ENCODE measurements around the gene LIAS. TPM values are rescaled to one million over a fixed set of nuclear protein-coding genes. Genes with fewer than 3 reads are reported as not detected.
A peak's percentile ranks its signal among the peaks of the same experiment; 100 is the strongest.

The LIAS gene
- total and polyA plus RNA-seq, 2 of the 13 experiments (the other 11 are each of a cell fraction or from before 2014, with no cell fraction given), result 16.0 to 16.6 TPM

- TF ChIP-seq DMTF1 (CRISPR knock-in tag; IDR thresholded peaks at IDR 0.05) (no peak), FOXM1 (CRISPR knock-in tag; IDR thresholded peaks at IDR 0.05) (no peak; the same call in 1 of the 2 replicates), ZSCAN20 (CRISPR knock-in tag; IDR thresholded peaks at IDR 0.05; ENCODE audit: borderline replicate concordance) (peak; percentile 60; the same call in 1 of the 2 replicates), ZBTB8A (CRISPR knock-in tag; IDR thresholded peaks at IDR 0.05; ENCODE audit: borderline replicate concordance, low read depth) (no peak), ZBTB3 (CRISPR knock-in tag; IDR thresholded peaks at IDR 0.05; ENCODE audit: borderline replicate concordance, low read depth) (0 out of 2 replicates have a peak, but pooled peaks have one; percentile 74), ZNF224 (CRISPR knock-in tag; IDR thresholded peaks at IDR 0.05) (0 out of 2 replicates have a peak, but pooled peaks have one; percentile 28), ZNF430 (CRISPR knock-in tag; IDR thresholded peaks at IDR 0.05) (no peak; the same call in none of the 2 replicates), PCBP1 (IDR thresholded peaks at IDR 0.05; ENCODE audit: borderline replicate concordance, low read depth, low read length) (peak; percentile 84; the same call in 1 of the 2 replicates), ZNF484 (CRISPR knock-in tag; IDR thresholded peaks at IDR 0.05; ENCODE audit: borderline replicate concordance, low read depth) (peak; percentile 22; the same call in 1 of the 2 replicates), ZNF343 (CRISPR knock-in tag; IDR thresholded peaks at IDR 0.05) (0 out of 2 replicates have a peak, but pooled peaks have one; percentile 51), SIN3A (IDR thresholded peaks at IDR 0.05; ENCODE audit: borderline replicate concordance, low read depth, low read length) (peak; percentile 89), GFI1 (CRISPR knock-in tag; IDR thresholded peaks at IDR 0.05; ENCODE audit: borderline replicate concordance) (peak; percentile 17; the same call in 1 of the 2 replicates), HDAC1 (CRISPR knock-in tag; IDR thresholded peaks at IDR 0.05) (peak; percentile 83), MXD1 (CRISPR knock-in tag; IDR thresholded peaks at IDR 0.05) (peak; percentile 75), ZNF784 (CRISPR knock-in tag; IDR thresholded peaks at IDR 0.05; ENCODE audit: borderline replicate concordance) (peak; percentile 87), POLR2A (IDR thresholded peaks at IDR 0.05; ENCODE audit: insufficient read depth in 1 of 2, low read depth in 2 of 2, low read length in 2 of 2) (peak; percentile 97 to 99), HDAC2 (CRISPR knock-in tag; IDR thresholded peaks at IDR 0.05) (peak; percentile 84), SETDB1 (CRISPR knock-in tag; IDR thresholded peaks at IDR 0.05; ENCODE audit: borderline replicate concordance) (no peak)
- TF ChIP-seq, protein P1, sequence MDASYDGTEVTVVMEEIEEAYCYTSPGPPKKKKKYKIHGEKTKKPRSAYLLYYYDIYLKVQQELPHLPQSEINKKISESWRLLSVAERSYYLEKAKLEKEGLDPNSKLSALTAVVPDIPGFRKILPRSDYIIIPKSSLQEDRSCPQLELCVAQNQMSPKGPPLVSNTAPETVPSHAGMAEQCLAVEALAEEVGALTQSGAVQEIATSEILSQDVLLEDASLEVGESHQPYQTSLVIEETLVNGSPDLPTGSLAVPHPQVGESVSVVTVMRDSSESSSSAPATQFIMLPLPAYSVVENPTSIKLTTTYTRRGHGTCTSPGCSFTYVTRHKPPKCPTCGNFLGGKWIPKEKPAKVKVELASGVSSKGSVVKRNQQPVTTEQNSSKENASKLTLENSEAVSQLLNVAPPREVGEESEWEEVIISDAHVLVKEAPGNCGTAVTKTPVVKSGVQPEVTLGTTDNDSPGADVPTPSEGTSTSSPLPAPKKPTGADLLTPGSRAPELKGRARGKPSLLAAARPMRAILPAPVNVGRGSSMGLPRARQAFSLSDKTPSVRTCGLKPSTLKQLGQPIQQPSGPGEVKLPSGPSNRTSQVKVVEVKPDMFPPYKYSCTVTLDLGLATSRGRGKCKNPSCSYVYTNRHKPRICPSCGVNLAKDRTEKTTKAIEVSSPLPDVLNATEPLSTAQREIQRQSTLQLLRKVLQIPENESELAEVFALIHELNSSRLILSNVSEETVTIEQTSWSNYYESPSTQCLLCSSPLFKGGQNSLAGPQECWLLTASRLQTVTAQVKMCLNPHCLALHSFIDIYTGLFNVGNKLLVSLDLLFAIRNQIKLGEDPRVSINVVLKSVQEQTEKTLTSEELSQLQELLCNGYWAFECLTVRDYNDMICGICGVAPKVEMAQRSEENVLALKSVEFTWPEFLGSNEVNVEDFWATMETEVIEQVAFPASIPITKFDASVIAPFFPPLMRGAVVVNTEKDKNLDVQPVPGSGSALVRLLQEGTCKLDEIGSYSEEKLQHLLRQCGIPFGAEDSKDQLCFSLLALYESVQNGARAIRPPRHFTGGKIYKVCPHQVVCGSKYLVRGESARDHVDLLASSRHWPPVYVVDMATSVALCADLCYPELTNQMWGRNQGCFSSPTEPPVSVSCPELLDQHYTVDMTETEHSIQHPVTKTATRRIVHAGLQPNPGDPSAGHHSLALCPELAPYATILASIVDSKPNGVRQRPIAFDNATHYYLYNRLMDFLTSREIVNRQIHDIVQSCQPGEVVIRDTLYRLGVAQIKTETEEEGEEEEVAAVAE (CRISPR knock-in tag; IDR thresholded peaks at IDR 0.05; ENCODE audit: borderline replicate concordance), result peak; percentile 90
Observed at GRCh38 chr4:39458505-39459300, at the start of gene LIAS, which contains the start of gene RPL9 (continued).

Data from HepG2 (cell line).